ENCODE results near the gene CFAP70.

Gene CFAP70

GRCh38 chr10:73207883-73208282, 150.8 kb downstream of the CFAP70 start:
- TF ChIP-seq, protein P1, sequence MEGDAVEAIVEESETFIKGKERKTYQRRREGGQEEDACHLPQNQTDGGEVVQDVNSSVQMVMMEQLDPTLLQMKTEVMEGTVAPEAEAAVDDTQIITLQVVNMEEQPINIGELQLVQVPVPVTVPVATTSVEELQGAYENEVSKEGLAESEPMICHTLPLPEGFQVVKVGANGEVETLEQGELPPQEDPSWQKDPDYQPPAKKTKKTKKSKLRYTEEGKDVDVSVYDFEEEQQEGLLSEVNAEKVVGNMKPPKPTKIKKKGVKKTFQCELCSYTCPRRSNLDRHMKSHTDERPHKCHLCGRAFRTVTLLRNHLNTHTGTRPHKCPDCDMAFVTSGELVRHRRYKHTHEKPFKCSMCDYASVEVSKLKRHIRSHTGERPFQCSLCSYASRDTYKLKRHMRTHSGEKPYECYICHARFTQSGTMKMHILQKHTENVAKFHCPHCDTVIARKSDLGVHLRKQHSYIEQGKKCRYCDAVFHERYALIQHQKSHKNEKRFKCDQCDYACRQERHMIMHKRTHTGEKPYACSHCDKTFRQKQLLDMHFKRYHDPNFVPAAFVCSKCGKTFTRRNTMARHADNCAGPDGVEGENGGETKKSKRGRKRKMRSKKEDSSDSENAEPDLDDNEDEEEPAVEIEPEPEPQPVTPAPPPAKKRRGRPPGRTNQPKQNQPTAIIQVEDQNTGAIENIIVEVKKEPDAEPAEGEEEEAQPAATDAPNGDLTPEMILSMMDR (IDR thresholded peaks at IDR 0.05): no peak

DNA sequence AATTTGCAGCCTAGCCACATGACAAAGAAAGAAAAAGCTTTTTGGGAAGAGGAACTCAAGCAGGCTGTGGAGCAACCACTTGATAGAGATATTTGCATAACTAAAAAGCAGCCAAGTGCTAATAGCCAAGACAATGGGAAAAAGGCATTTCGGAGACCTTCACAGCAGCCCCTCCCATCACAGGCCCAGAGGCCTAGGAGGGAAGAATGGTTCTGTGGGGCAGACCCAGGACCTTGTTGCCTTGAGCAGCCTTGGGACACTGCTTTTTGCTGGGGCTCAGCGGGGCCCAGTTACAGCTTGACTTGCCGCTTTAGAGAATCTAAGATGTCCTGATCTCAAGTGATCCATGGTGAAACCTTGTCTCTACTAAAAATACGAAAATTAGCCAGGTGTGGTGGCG, 152.3 kb downstream of the CFAP70 start:
- TF ChIP-seq, protein P1 (IDR thresholded peaks at IDR 0.05): no peak

DNA sequence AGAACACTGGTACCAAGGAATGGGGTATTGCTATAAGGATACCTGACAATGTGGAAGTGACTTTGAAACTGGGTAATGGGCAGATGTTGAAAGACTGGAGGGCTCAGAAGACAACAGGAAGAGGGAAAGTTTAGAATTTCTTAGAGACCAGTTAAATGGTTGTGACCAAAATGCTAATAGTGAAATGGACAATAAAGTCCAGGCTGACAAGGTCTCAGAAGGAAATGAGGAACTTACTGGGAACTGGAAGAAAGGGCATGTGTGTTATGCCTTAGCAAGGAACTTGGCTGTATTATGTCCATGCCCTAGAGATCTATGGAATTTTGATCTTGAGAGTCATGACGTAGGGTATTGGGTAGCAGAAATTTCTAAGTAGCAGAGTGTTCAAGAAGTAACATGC, 152.8 kb downstream of the CFAP70 start:
- TF ChIP-seq, protein P1 (IDR thresholded peaks at IDR 0.05): no peak

GRCh38 chr10:73205081-73205480, 153.6 kb downstream of the CFAP70 start:
- TF ChIP-seq, protein P1 (IDR thresholded peaks at IDR 0.05): no peak

All from LNCAP (cell line).